Karpas-422 (cell line): ENCODE data around the gene CERS4. TPM values are rescaled to one million over a fixed set of nuclear protein-coding genes. Genes with fewer than 3 reads are reported as not detected.

Experiments used
- DNase-seq: peaks from one replicate; pipeline ENCODE4 v3.0.0-alpha.2; 2015
- H2AFZ ChIP-seq: fragments of 200-600 bp; sonication (generic); 2 replicates; pipeline ENCODE4 v1.6.1; 2014; ENCODE audit warnings: antibody characterized with exemption, low read length, mixed read lengths
- H3K27ac ChIP-seq: fragments of 200-600 bp; sonication (generic); 2 replicates; pipeline ENCODE4 v1.5.1; 2014; ENCODE audit warnings: mild to moderate bottlenecking, low read length, moderate library complexity
- H3K27me3 ChIP-seq: fragments of 200-600 bp; sonication (generic); 2 replicates; pipeline ENCODE4 v1.6.1; 2014; ENCODE audit warnings: low read length, mixed read lengths
- H3K36me3 ChIP-seq: fragments of 200-600 bp; sonication (generic); 2 replicates; pipeline ENCODE4 v1.6.1; 2014; ENCODE audit warnings: low read length, mixed read lengths; ENCODE audit not compliant: insufficient read depth
- H3K4me1 ChIP-seq: fragments of 200-600 bp; sonication (generic); 2 replicates; pipeline ENCODE4 v1.6.1; 2014; ENCODE audit warnings: mild to moderate bottlenecking, low read length, mixed read lengths
- H3K4me2 ChIP-seq: fragments of 200-600 bp; sonication (generic); 2 replicates; pipeline ENCODE4 v1.6.1; 2014; ENCODE audit warnings: low read length, low read depth, mild to moderate bottlenecking; ENCODE audit not compliant: poor library complexity, severe bottlenecking
- H3K4me3 ChIP-seq: fragments of 200-600 bp; sonication (generic); 2 replicates; pipeline ENCODE4 v1.5.1; 2014; ENCODE audit warnings: mild to moderate bottlenecking, antibody characterized with exemption, low read length, mixed read lengths
- H3K79me2 ChIP-seq: fragments of 200-600 bp; sonication (generic); 2 replicates; pipeline ENCODE4 v1.6.1; 2014; ENCODE audit warnings: mild to moderate bottlenecking, low read length, mixed read lengths
- H3K9ac ChIP-seq: fragments of 200-600 bp; sonication (generic); 2 replicates; pipeline ENCODE4 v1.6.0; 2014; ENCODE audit warnings: low read length
- H3K9me2 ChIP-seq: fragments of 200-600 bp; sonication (generic), shearing (Covaris generic); replicated peaks from 2 replicates; pipeline ENCODE4 v1.6.0; 2014; ENCODE audit warnings: mild to moderate bottlenecking, low read length, moderate library complexity; ENCODE audit not compliant: insufficient read depth
- H3K9me3 ChIP-seq: fragments of 300-700, 200-600 bp; sonication (generic); 2 replicates; pipeline ENCODE4 v1.6.1; 2014; ENCODE audit warnings: low read length, mixed read lengths
- H4K20me1 ChIP-seq: fragments of 200-600 bp; sonication (generic); 2 replicates; pipeline ENCODE4 v1.6.1; 2014; ENCODE audit warnings: mild to moderate bottlenecking, antibody characterized with exemption, low read length, low read depth; ENCODE audit not compliant: insufficient read depth
- total RNA-seq: library from RNA; depleted of rRNA; stranded (reverse); fragments of >200 nt; shearing (Covaris generic); gene quantifications from 2 replicates; pipeline ENCODE4 v1.2.3, GENCODE V29; 2014; ENCODE audit warnings: low replicate concordance; rRNA removed

Gene CERS4
- total RNA-seq, 1 experiment from 2014 or later = 66.3 TPM

DNA sequence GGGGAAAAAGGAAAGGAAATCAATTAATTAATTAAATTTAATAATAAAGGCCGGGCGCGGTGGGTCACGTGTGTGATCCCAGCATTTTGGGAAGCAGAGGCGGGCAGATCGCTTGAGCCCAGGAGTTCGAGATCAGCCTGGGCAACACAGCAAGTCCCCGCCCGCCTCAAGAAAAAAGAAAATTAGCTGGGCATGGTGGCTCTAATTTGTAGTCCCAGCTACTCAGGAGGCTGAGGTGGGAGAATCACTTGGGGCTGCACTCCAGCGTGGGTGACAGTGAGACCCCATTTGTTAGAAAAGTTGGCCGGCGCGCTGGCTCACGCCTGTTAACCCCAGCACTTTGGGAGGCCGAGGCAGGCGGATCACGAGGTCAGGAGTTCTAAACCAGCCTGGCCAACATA, 99.7 kb downstream of the CERS4 start:
- no peak overlapping the region for H2AFZ ChIP-seq
- no peaks in the 10 kb centered on the region for H3K27me3 ChIP-seq
- H3K27ac ChIP-seq = no peak overlapping the region
- peak overlapping the region; percentile 76 for H3K4me2 ChIP-seq
- H3K9me2 ChIP-seq = no peaks in the 10 kb centered on the region
- no peak overlapping the region for H3K4me3 ChIP-seq
- no peak overlapping the region for H3K9ac ChIP-seq
- peaks cover 13% of the 10 kb centered on the region; the same call in 1 of the 2 replicates for H3K36me3 ChIP-seq
- peaks cover 25% of the 10 kb centered on the region for H3K4me1 ChIP-seq
- peaks cover 29% of the 10 kb centered on the region for H3K79me2 ChIP-seq
- no peak for DNase-seq
- peaks cover 12% of the 10 kb centered on the region; the same call in 1 of the 2 replicates for H4K20me1 ChIP-seq
- H3K9me3 ChIP-seq = no peaks in the 10 kb centered on the region

DNA sequence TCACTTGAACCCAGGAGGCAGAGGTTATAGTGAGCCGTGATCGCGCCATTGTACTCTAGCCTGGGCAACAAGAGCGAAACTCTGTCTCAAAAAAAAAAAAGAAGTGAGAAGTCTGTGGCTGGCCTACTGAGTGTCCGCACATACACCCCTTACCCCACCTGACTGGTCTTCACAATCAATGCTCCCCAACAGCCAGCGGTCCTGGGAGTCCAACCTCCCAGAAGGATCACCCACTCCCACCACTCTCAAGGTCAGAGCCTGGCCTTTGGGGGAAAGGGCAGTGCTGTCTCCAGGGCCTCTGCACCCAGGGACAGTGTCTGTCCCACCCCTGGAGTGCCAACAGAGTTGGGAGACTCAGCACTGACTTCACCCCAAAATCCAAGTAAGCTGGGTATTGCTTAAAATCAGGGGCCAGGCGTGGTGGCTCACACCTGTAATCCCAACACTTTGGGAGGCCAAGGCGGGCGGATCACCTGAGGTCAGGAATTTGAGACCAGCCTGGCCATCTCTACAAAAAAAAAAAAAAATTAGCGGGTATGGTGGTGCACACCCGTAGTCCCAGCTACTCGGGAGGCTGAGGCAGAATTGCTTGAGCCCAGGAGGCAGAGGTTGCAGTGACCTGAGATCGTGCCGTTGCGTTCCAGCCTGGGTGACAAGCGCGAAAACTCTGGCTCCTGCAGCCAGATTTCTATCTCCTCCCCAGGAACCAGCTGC, 101.3 kb downstream of the CERS4 start:
- Histone ChIP-seq H3K79me2 (peaks cover 24% of the 10 kb centered on the region), H3K9me2 (no peaks in the 10 kb centered on the region), H3K9me3 (no peaks in the 10 kb centered on the region), H4K20me1 (peaks cover 5% of the 10 kb centered on the region; the same call in 1 of the 2 replicates), H2AFZ (no peak overlapping the region), H3K4me1 (peaks cover 25% of the 10 kb centered on the region), H3K27me3 (no peaks in the 10 kb centered on the region), H3K27ac (no peak overlapping the region), H3K9ac (no peak overlapping the region), H3K4me2 (no peak overlapping the region), H3K4me3 (no peak overlapping the region), H3K36me3 (peaks cover 6% of the 10 kb centered on the region; the same call in 1 of the 2 replicates)
- DNase-seq = no peak

DNA sequence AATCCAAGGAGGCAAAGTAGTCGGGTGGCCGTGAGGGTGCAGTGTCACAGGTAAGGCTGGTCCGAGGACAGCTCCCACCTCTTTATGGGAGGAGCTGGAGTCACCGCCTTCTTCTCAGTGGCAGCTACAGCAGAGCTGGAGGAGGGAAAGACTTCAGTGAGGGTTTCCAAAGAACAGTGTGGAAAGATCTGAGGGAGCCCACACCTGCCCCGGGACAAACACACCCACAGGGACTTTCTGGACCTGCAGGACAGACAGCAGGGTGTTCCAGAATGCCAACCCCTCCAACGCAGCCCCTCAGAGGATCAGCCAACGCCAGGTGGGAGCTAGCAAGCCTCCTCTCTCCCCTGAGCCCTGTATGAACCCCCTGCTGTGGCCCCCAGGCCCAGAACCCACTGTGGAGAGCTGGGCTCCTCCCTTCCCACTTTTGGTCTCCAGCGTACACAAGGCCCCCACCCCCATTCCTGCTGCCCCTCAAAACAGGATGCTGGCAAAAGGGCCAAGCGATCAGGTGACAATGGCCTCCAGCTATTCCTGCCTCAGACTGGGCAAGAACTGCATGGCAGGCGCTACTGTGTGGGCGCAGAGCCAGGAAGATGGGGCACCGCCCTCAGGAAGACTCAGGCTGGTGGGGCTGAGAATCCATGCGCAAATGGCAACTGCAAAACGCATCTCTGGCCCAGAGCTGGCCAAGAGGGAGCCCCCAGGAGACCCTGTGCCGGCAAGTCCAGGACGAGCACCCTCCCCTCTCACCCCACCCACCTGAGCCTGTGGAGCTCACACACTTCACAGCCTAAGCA, 102.5 kb downstream of the CERS4 start:
- no peak overlapping the region for H3K27ac ChIP-seq
- peaks cover 6% of the 10 kb centered on the region; the same call in 1 of the 2 replicates for H3K36me3 ChIP-seq
- no peaks in the 10 kb centered on the region for H3K9me2 ChIP-seq
- peaks cover 12% of the 10 kb centered on the region for H3K79me2 ChIP-seq
- H3K9me3 ChIP-seq = no peaks in the 10 kb centered on the region
- H3K4me3 ChIP-seq = no peak overlapping the region
- H3K4me1 ChIP-seq = peaks cover 20% of the 10 kb centered on the region
- no peaks in the 10 kb centered on the region; the same call in 1 of the 2 replicates for H4K20me1 ChIP-seq
- H2AFZ ChIP-seq = no peak overlapping the region
- no peak for DNase-seq
- H3K9ac ChIP-seq = no peak overlapping the region
- no peaks in the 10 kb centered on the region for H3K27me3 ChIP-seq
- H3K4me2 ChIP-seq = no peak overlapping the region

Other genes with a start within 250 kb of the CERS4 start
- gene ELAVL1, start 203.7 kb upstream of the CERS4 start, total RNA-seq = 48.7 and 50.0 TPM in 2 replicates
- gene CCL25, start 156.6 kb upstream of the CERS4 start, total RNA-seq = not detected in 2 replicates
- not detected in 2 replicates for gene FBN3, start 59.8 kb upstream of the CERS4 start, total RNA-seq
- 16.0 and 29.4 TPM in 2 replicates for gene CD320, start 99.0 kb downstream of the CERS4 start, total RNA-seq
- 85.1 and 94.9 TPM in 2 replicates for gene NDUFA7, start 112.0 kb downstream of the CERS4 start, total RNA-seq
- gene RPS28, start 112.1 kb downstream of the CERS4 start, total RNA-seq = 1,155 and 2,638 TPM in 2 replicates
- 1.2 TPM in 1 of 2 replicates, not detected in the other for gene KANK3, start 133.9 kb downstream of the CERS4 start, total RNA-seq
- gene ANGPTL4, start 154.8 kb downstream of the CERS4 start, total RNA-seq = not detected in 2 replicates
- gene RAB11B, start 181.0 kb downstream of the CERS4 start, total RNA-seq = 23.7 and 42.9 TPM in 2 replicates
- 10.1 and 31.2 TPM in 2 replicates for gene MARCHF2, start 203.9 kb downstream of the CERS4 start, total RNA-seq
- 34.4 and 94.9 TPM in 2 replicates for gene HNRNPM, start 235.6 kb downstream of the CERS4 start, total RNA-seq